GM18505 (cell line): ENCODE data around the gene SNUPN.
"Not testable (repeated sequence)": the region's sequence is repeated elsewhere in the genome, so short reads cannot be mapped to it uniquely, and the experiment has no call there.

Experiments
- ATAC-seq: cut with Tn5 transposase; IDR thresholded peaks from one replicate; pipeline ENCODE4 v1.9.1; 2021; ENCODE audit not compliant: unreplicated experiment
- POLR2A ChIP-seq: IDR thresholded peaks from 4 replicates; pipeline ENCODE4 v1.6.1; 2011; ENCODE audit warnings: borderline replicate concordance; ENCODE audit not compliant: insufficient read depth, insufficient read length; ENCODE audit errors: extremely low read depth

The SNUPN gene

GRCh38 chr15:75570126-75570845 lies 55.2 kb downstream of the SNUPN start:
- TF ChIP-seq POLR2A: no peak
- ATAC-seq: no peak

GRCh38 chr15:75565062-75565970 lies 60.2 kb downstream of the SNUPN start:
- ATAC-seq: no peak
- no peak for TF ChIP-seq POLR2A

- ATAC-seq: no peak
- TF ChIP-seq POLR2A: no peak
Measured at GRCh38 chr15:75561888-75562287, 63.6 kb downstream of the SNUPN start.

- not testable (repeated sequence) for ATAC-seq
Measured at GRCh38 chr15:75559360-75559759, 66.2 kb downstream of the SNUPN start.

GRCh38 chr15:75558955-75559354 lies 66.6 kb downstream of the SNUPN start:
- ATAC-seq: not testable (repeated sequence)

- ATAC-seq: no peak
- TF ChIP-seq POLR2A: no peak
Measured at GRCh38 chr15:75554717-75555116, 70.8 kb downstream of the SNUPN start.

- ATAC-seq: no peak
- TF ChIP-seq POLR2A: no peak
Measured at GRCh38 chr15:75553659-75554058, 71.9 kb downstream of the SNUPN start.

- no peak for ATAC-seq
- no peak for TF ChIP-seq POLR2A
Measured at GRCh38 chr15:75551091-75551490, 74.4 kb downstream of the SNUPN start.
